Dermis microvascular lymphatic vessel endothelial cell (primary cell): Measurements from ENCODE around the gene DCK. TPM values are rescaled to one million over a fixed set of nuclear protein-coding genes. Genes with fewer than 3 reads are reported as not detected.
"Not testable (repeated sequence)": the region's sequence is repeated elsewhere in the genome, so short reads cannot be mapped to it uniquely, and the experiment has no call there.

Experiments used
- DNase-seq, 2 donors: peaks; one replicate each; pipeline versions ENCODE4 v3.0.0 to v3.0.0-alpha.2; 2010; ENCODE audit warnings: low read depth in 2 of 2
- total RNA-seq: library from RNA; depleted of rRNA; stranded (reverse); fragments of >200 nt; gene quantifications from 2 replicates; pipeline ENCODE4 v1.2.1, GENCODE V29; 2014

Gene DCK
- total RNA-seq, 1 donor from 2014 or later: 17.7 TPM

GRCh38 chr4:70999639-71000038 lies 6.2 kb downstream of the DCK start:
- not testable (repeated sequence) for DNase-seq

- not testable (repeated sequence) for DNase-seq
These were observed 7.9 kb downstream of the DCK start for GRCh38 chr4:71001363-71001762.

- no peak for DNase-seq
These were observed 10.9 kb downstream of the DCK start for GRCh38 chr4:71004281-71004851.

- not testable (repeated sequence) for DNase-seq
These were observed 11.6 kb downstream of the DCK start for GRCh38 chr4:71005025-71005424.

- DNase-seq: no peak
These were observed 12.9 kb downstream of the DCK start for GRCh38 chr4:71006203-71006907.

GRCh38 chr4:71008196-71008595 lies 14.7 kb downstream of the DCK start:
- no peak for DNase-seq

GRCh38 chr4:71009086-71009485 lies 15.6 kb downstream of the DCK start:
- no peak for DNase-seq

GRCh38 chr4:71009890-71010588 lies 16.6 kb downstream of the DCK start:
- peak; percentile 31 to 45 for DNase-seq

- no peak for DNase-seq
These were observed 18.0 kb downstream of the DCK start for GRCh38 chr4:71011451-71011850.

- DNase-seq: not testable (repeated sequence)
These were observed 23.9 kb downstream of the DCK start for GRCh38 chr4:71017391-71017790.

- DNase-seq: peak; percentile 6 to 42
These were observed 27.2 kb downstream of the DCK start for GRCh38 chr4:71020611-71021010.

GRCh38 chr4:71025654-71026053 lies 32.2 kb downstream of the DCK start:
- no peak for DNase-seq

GRCh38 chr4:71026086-71026485 lies 32.6 kb downstream of the DCK start:
- DNase-seq: peak; percentile 66 to 89

- no peak for DNase-seq
These were observed 34.2 kb downstream of the DCK start for GRCh38 chr4:71027611-71028010.

GRCh38 chr4:71029504-71029903 lies 36.1 kb downstream of the DCK start:
- peak in 1 of 2 donors; percentile 4 for DNase-seq

GRCh38 chr4:71032106-71032505 lies 38.7 kb downstream of the DCK start:
- not testable (repeated sequence) for DNase-seq

GRCh38 chr4:71045256-71045655 lies 51.8 kb downstream of the DCK start:
- DNase-seq: no peak

GRCh38 chr4:71049395-71049794 lies 55.9 kb downstream of the DCK start:
- DNase-seq: no peak

GRCh38 chr4:71050809-71051208 lies 57.4 kb downstream of the DCK start:
- no peak for DNase-seq

GRCh38 chr4:71052034-71052433 lies 58.6 kb downstream of the DCK start:
- no peak for DNase-seq

- DNase-seq: no peak
These were observed 59.3 kb downstream of the DCK start for GRCh38 chr4:71052716-71053115.

- DNase-seq: not testable (repeated sequence)
These were observed 60.2 kb downstream of the DCK start for GRCh38 chr4:71053613-71054012.

- not testable (repeated sequence) for DNase-seq
These were observed 66.1 kb downstream of the DCK start for GRCh38 chr4:71059573-71059972.
